SU-DHL-6 (cell line): ENCODE data around the gene KIF17.

ENCODE experiments used
- H2AFZ ChIP-seq: fragments of 200-600 bp; sonication (generic); 2 replicates; pipeline ENCODE4 v1.6.1; 2014; ENCODE audit warnings: low read depth, mild to moderate bottlenecking, moderate library complexity, mixed read lengths, antibody characterized with exemption, low read length; ENCODE audit not compliant: severe bottlenecking
- H3F3A ChIP-seq: fragments of 200-600 bp; shearing (Covaris generic); 2 replicates; pipeline ENCODE4 v1.6.0; 2016; ENCODE audit warnings: antibody characterized with exemption, mild to moderate bottlenecking; ENCODE audit not compliant: insufficient read depth
- H3K27ac ChIP-seq: fragments of 200-600 bp; sonication (generic); 2 replicates; pipeline ENCODE4 v1.5.1; 2016; ENCODE audit warnings: low read depth, mild to moderate bottlenecking, low read length, moderate library complexity, mixed read lengths
- H3K27me3 ChIP-seq: fragments of 200-600 bp; sonication (generic), shearing (Covaris generic); 2 replicates; pipeline ENCODE4 v1.6.0; 2014; ENCODE audit warnings: mild to moderate bottlenecking, low read length
- H3K36me3 ChIP-seq: fragments of 200-600 bp; sonication (generic); 2 replicates; pipeline ENCODE4 v1.6.1; 2014; ENCODE audit warnings: mild to moderate bottlenecking, low read length, mixed read lengths
- H3K4me2 ChIP-seq: fragments of 300-600, 200-600 bp; shearing (Covaris generic), sonication (generic); 2 replicates; pipeline ENCODE4 v1.6.0; 2014; ENCODE audit warnings: low read length, low read depth, mild to moderate bottlenecking; ENCODE audit not compliant: poor library complexity, severe bottlenecking
- H3K4me3 ChIP-seq: fragments of 200-600 bp; sonication (generic); 2 replicates; pipeline ENCODE4 v1.5.1; 2014; ENCODE audit warnings: antibody characterized with exemption, low read length, mild to moderate bottlenecking, mixed read lengths; ENCODE audit not compliant: insufficient read depth, poor library complexity, severe bottlenecking
- H3K79me2 ChIP-seq: fragments of 200-600 bp; sonication (generic); 2 replicates; pipeline ENCODE4 v1.6.1; 2014; ENCODE audit warnings: mild to moderate bottlenecking, low read length, moderate library complexity; ENCODE audit not compliant: insufficient read depth
- H3K9ac ChIP-seq: fragments of 200-600 bp; sonication (generic); 2 replicates; pipeline ENCODE4 v1.7.0; 2014; ENCODE audit warnings: mild to moderate bottlenecking, low read length
- H3K9me2 ChIP-seq: fragments of 200-600 bp; sonication (generic); replicated peaks from 2 replicates; pipeline ENCODE4 v1.6.1; 2014; ENCODE audit warnings: low read length; ENCODE audit not compliant: insufficient read depth
- H3K9me3 ChIP-seq: fragments of 200-600 bp; sonication (generic); 2 replicates; pipeline ENCODE4 v1.6.1; 2014; ENCODE audit warnings: low read length, mixed read lengths; ENCODE audit not compliant: insufficient read depth
- H4K20me1 ChIP-seq: fragments of 200-600 bp; sonication (generic); 2 replicates; pipeline ENCODE4 v1.6.1; 2014; ENCODE audit warnings: low read depth, mild to moderate bottlenecking, antibody characterized with exemption, low read length, moderate library complexity, mixed read lengths
- EZH2phosphoT487 ChIP-seq: fragments of 200-600 bp; sonication (generic), shearing (Covaris generic); conservative IDR thresholded peaks from 2 replicates; pipeline ENCODE4 v1.6.1; 2018; ENCODE audit warnings: mild to moderate bottlenecking, antibody characterized with exemption, low read length, moderate library complexity, mixed read lengths
- TF ChIP-seq, protein P1 (sequence below): fragments of 200-600 bp; sonication (generic); IDR thresholded peaks from one replicate; pipeline ENCODE4 v1.5.1; 2017; ENCODE audit warnings: antibody characterized with exemption, mild to moderate bottlenecking, low read length, moderate library complexity; ENCODE audit not compliant: insufficient read depth, poor library complexity, severe bottlenecking

Gene KIF17

DNA sequence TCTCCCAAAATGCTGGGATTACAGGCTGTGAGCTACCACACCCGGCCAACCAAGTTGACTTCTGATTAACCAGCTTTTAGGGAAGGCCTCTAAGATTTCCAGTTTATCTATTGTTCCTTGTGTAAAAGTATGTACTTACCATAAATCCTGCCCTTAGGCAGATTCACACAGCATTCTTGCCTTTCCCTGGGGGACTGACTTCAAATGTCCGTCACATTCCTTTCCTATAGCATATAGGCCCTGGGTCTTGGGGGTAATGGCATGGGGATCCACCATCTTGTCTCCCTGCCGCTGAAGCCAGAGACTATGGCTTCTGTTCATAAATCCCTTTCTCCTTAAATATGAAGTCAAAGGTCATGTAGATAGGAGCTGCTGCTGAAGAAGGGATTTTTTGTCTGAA, 85.4 kb downstream of the KIF17 start:
- H3K27me3 ChIP-seq: no peaks in the 10 kb centered on the region
- H3K9ac ChIP-seq: no peak overlapping the region
- TF ChIP-seq, protein P1, sequence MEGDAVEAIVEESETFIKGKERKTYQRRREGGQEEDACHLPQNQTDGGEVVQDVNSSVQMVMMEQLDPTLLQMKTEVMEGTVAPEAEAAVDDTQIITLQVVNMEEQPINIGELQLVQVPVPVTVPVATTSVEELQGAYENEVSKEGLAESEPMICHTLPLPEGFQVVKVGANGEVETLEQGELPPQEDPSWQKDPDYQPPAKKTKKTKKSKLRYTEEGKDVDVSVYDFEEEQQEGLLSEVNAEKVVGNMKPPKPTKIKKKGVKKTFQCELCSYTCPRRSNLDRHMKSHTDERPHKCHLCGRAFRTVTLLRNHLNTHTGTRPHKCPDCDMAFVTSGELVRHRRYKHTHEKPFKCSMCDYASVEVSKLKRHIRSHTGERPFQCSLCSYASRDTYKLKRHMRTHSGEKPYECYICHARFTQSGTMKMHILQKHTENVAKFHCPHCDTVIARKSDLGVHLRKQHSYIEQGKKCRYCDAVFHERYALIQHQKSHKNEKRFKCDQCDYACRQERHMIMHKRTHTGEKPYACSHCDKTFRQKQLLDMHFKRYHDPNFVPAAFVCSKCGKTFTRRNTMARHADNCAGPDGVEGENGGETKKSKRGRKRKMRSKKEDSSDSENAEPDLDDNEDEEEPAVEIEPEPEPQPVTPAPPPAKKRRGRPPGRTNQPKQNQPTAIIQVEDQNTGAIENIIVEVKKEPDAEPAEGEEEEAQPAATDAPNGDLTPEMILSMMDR: no peak
- no peak for TF ChIP-seq EZH2phosphoT487
- H3K9me3 ChIP-seq: no peaks in the 10 kb centered on the region
- H3K36me3 ChIP-seq: no peaks in the 10 kb centered on the region
- H3K4me2 ChIP-seq: no peak overlapping the region
- no peaks in the 10 kb centered on the region for H3F3A ChIP-seq
- no peak overlapping the region for H3K27ac ChIP-seq
- no peaks in the 10 kb centered on the region for H3K9me2 ChIP-seq
- H4K20me1 ChIP-seq: no peaks in the 10 kb centered on the region
- no peak overlapping the region for H2AFZ ChIP-seq
- H3K4me3 ChIP-seq: no peak overlapping the region
- no peaks in the 10 kb centered on the region for H3K79me2 ChIP-seq

DNA sequence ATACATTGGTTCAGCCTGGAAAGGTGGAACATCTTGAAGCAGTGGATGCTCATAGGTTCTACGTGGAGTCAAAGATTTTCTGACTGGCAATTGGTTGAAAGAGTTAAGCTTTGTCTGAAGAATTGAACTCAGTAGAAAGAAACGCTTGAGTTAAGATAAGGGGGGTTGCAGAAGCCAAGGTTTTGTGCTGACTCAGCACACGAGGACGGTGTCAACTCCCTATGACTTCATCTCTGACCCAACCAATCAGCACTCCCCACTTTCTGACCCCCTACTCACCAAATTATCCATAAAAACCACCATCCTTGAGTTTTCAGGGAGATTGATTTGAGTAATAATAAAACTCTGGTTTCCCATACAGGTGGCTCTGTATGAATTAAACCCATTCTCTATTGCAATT, 87.1 kb downstream of the KIF17 start:
- Histone ChIP-seq H3K4me3 (no peak overlapping the region), H3F3A (no peaks in the 10 kb centered on the region), H3K9ac (no peak overlapping the region), H4K20me1 (no peaks in the 10 kb centered on the region), H3K27ac (no peak overlapping the region), H3K4me2 (no peak overlapping the region), H3K27me3 (no peaks in the 10 kb centered on the region), H3K9me3 (no peaks in the 10 kb centered on the region), H2AFZ (no peak overlapping the region), H3K79me2 (no peaks in the 10 kb centered on the region), H3K36me3 (no peaks in the 10 kb centered on the region), H3K9me2 (no peaks in the 10 kb centered on the region)
- TF ChIP-seq, protein P1: no peak
- no peak for TF ChIP-seq EZH2phosphoT487

DNA sequence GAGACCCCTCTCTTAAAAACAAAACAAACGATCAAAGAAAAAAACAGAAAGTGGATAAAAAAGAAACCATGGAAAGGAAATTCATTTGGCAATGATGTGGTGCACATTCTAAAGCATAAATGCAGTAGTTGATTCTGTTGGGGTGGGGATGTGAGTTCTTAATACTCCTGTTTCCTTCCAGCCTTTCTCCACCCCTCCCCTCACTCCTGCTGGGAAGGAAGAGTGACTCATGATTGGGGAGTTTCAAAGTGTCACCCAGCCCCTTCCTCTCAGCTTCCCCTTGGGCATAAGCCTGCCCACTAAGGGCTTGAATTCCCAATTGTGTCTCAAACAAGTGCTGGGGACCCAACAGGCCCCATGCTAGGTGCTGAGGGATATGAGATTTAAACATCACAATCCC, 91.3 kb downstream of the KIF17 start:
- no peaks in the 10 kb centered on the region for H3K9me3 ChIP-seq
- H3K9me2 ChIP-seq: no peaks in the 10 kb centered on the region
- no peaks in the 10 kb centered on the region for H4K20me1 ChIP-seq
- H3F3A ChIP-seq: no peaks in the 10 kb centered on the region
- H3K36me3 ChIP-seq: no peaks in the 10 kb centered on the region
- no peak overlapping the region for H3K9ac ChIP-seq
- H3K79me2 ChIP-seq: no peaks in the 10 kb centered on the region
- no peak for TF ChIP-seq EZH2phosphoT487
- TF ChIP-seq, protein P1: no peak
- no peak overlapping the region for H3K4me2 ChIP-seq
- no peak overlapping the region for H3K27ac ChIP-seq
- H2AFZ ChIP-seq: no peak overlapping the region
- no peak overlapping the region for H3K4me3 ChIP-seq
- no peaks in the 10 kb centered on the region for H3K27me3 ChIP-seq

DNA sequence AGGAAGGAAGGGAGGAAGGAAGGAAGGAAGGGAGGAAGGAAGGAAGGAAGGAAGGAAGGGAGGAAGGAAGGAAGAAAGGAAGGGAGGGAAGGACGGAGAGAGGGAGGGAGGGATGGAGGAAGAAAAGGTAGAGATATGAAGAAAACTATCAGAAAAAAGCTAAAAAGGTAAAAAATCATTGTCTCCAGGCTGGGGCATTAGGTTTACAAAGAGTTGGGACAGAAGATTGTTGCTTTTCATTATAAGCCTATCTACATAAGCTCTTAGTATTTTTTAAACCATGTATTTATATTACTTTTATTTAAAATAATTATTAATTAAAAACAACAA, 91.7 kb downstream of the KIF17 start:
- Histone ChIP-seq H2AFZ (no peak overlapping the region), H3K79me2 (no peaks in the 10 kb centered on the region), H3K27me3 (no peaks in the 10 kb centered on the region), H3K9me2 (no peaks in the 10 kb centered on the region), H3K36me3 (no peaks in the 10 kb centered on the region), H3K27ac (no peak overlapping the region), H3K4me3 (no peak overlapping the region), H3K9ac (no peak overlapping the region), H3K9me3 (no peaks in the 10 kb centered on the region), H4K20me1 (no peaks in the 10 kb centered on the region), H3F3A (no peaks in the 10 kb centered on the region), H3K4me2 (no peak overlapping the region)
- TF ChIP-seq, protein P1: no peak
- TF ChIP-seq EZH2phosphoT487: no peak
